ENCODE measurements around the gene OCA2.

- TF ChIP-seq POLR2A (IDR thresholded peaks at IDR 0.05; ENCODE audit: extremely low read depth, insufficient read length) (no peak), CTCF (IDR thresholded peaks at IDR 0.05; ENCODE audit: low read depth, low read length) (no peak), MAX (IDR thresholded peaks at IDR 0.05; ENCODE audit: low read depth, low read length) (no peak)
These were observed 375.3 kb downstream of the OCA2 start for GRCh38 chr15:27723821-27724220.

Data from NB4 (cell line).